Measurements from ENCODE around the gene DLG1.

The DLG1 gene

DNA sequence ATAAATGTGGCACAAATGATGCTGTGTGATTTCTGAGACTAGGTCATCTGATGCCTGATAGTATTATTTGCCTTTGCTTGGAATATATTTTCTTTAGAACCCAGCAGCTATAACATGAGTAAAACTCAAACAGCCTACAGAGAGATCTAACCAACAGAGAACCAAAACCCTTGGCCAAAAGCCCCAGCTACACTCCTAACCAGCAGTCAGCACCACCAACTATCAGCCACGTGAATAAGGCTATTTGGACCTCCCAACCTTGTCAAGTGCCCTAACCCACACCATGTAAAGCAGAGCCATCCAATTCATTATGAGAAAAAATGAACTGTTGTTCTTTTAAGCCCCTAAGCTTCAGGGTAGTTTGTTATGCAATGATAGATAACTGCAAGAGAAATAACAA is 154.2 kb downstream of the DLG1 start:
- Histone ChIP-seq H3K4me3 (ENCODE audit: low read depth in 1 of 2, low read length in 1 of 2) (no peak overlapping the region), H3K27ac (peak overlapping the region; percentile 80), H3K27me3 (no peaks in the 10 kb centered on the region), H3K36me3 (no peaks in the 10 kb centered on the region), H3K9me3 (no peaks in the 10 kb centered on the region), H3K4me1 (ENCODE audit: control insufficient read depth in 1 of 2, insufficient read depth in 1 of 2, low read depth in 1 of 2, low read length in 1 of 2) (peaks cover 62% of the 10 kb centered on the region in 2 experiments)
- TF ChIP-seq, protein P1, sequence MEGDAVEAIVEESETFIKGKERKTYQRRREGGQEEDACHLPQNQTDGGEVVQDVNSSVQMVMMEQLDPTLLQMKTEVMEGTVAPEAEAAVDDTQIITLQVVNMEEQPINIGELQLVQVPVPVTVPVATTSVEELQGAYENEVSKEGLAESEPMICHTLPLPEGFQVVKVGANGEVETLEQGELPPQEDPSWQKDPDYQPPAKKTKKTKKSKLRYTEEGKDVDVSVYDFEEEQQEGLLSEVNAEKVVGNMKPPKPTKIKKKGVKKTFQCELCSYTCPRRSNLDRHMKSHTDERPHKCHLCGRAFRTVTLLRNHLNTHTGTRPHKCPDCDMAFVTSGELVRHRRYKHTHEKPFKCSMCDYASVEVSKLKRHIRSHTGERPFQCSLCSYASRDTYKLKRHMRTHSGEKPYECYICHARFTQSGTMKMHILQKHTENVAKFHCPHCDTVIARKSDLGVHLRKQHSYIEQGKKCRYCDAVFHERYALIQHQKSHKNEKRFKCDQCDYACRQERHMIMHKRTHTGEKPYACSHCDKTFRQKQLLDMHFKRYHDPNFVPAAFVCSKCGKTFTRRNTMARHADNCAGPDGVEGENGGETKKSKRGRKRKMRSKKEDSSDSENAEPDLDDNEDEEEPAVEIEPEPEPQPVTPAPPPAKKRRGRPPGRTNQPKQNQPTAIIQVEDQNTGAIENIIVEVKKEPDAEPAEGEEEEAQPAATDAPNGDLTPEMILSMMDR (IDR thresholded peaks at IDR 0.05), result no peak

DNA sequence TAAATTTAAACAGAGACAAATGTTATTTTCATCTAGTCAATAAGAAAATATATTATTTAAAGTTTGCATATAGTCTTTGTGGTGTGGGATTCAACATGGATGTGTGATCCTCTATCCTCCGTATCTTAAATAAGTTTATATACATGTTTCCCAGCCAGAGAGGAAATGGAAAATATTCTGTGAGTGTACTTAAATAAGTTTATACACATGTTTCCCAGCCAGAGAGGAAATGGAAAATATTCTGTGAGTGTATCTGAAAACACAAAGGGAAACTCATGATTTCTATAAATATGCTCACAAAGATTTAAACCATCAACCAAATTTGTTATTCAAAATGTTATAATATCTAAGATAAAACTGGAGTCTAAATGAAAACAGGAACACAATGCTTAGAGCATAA is 158.8 kb downstream of the DLG1 start:
- no peaks in the 10 kb centered on the region for H3K27me3 ChIP-seq
- no peaks in the 10 kb centered on the region for H3K9me3 ChIP-seq
- peaks cover 41 to 42% of the 10 kb centered on the region in 2 experiments for H3K4me1 ChIP-seq (ENCODE audit: control insufficient read depth in 1 of 2, insufficient read depth in 1 of 2, low read depth in 1 of 2, low read length in 1 of 2)
- no peak overlapping the region for H3K4me3 ChIP-seq (ENCODE audit: low read depth in 1 of 2, low read length in 1 of 2)
- TF ChIP-seq, protein P1 (IDR thresholded peaks at IDR 0.05), result no peak
- no peaks in the 10 kb centered on the region for H3K36me3 ChIP-seq
- H3K27ac ChIP-seq, result peak overlapping the region; percentile 5

DNA sequence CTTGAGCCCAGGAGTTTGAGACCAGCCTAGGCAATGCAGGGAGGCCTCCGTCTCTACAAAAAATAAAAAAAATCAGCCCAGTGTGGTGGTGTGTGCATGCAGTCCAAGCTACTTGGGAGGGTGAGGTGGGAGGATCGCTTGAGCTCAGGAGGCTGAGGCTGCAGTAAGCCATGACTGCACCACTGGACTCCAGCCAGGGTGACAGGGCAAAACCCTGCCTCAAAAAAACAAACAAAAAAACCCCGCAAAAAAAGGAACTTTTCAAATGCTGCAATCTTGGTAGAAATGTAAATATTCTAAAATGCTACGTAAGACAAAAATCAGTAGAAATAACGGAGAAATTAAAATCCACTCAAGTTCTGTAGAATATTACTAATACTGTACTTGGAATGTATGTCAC is 160.7 kb downstream of the DLG1 start:
- Histone ChIP-seq H3K27ac (peak overlapping the region; percentile 89), H3K9me3 (no peaks in the 10 kb centered on the region), H3K4me1 (ENCODE audit: control insufficient read depth in 1 of 2, insufficient read depth in 1 of 2, low read depth in 1 of 2, low read length in 1 of 2) (peaks cover 23 to 24% of the 10 kb centered on the region in 2 experiments), H3K4me3 (ENCODE audit: low read depth in 1 of 2, low read length in 1 of 2) (peak overlapping the region; percentile 42 to 49), H3K36me3 (no peaks in the 10 kb centered on the region), H3K27me3 (no peaks in the 10 kb centered on the region)
- TF ChIP-seq, protein P1 (IDR thresholded peaks at IDR 0.05), result no peak

DNA sequence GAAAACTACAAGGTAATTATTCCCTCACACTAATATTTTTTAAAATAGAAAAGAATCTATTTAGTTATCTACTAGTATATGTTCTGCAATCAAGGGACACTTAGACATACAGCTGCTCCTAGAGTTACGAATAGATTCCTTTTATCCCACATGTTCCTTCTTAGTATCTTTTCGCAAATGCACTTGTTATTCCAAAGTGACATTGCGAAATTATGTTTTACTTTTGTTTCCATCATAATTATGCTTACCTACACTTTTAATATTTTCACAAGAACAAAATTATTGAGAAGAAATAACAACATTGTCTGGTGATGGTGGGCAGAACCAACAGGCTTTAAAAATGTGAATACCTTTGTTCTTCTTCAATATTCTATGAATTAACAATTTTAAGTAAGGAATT is 161.7 kb downstream of the DLG1 start:
- TF ChIP-seq, protein P1 (IDR thresholded peaks at IDR 0.05), result no peak
- Histone ChIP-seq H3K4me1 (ENCODE audit: control insufficient read depth in 1 of 2, insufficient read depth in 1 of 2, low read depth in 1 of 2, low read length in 1 of 2) (peaks cover 21 to 23% of the 10 kb centered on the region in 2 experiments), H3K4me3 (ENCODE audit: low read depth in 1 of 2, low read length in 1 of 2) (no peak overlapping the region), H3K27me3 (no peaks in the 10 kb centered on the region), H3K9me3 (no peaks in the 10 kb centered on the region), H3K27ac (peak overlapping the region; percentile 89), H3K36me3 (no peaks in the 10 kb centered on the region)

DNA sequence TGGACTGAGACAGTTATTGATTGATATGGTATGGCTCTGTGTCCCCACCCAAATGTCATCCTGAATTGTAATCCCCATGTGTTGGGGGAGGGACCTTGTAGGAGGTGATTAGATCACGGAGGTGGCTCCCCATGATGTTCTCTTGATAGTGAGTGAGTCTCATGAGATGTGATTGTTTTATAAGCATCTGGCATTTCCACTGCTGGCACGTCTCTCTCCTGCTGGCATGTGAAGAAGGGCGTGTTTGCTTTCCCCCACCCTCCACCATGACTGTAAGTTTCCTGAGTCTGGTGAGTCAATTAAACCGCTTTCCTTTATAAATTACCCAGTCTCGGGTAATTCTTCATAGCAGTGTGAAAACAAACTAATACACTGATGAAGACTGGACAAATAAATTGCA is 163.2 kb downstream of the DLG1 start:
- Histone ChIP-seq H3K27me3 (no peaks in the 10 kb centered on the region), H3K4me3 (ENCODE audit: low read depth in 1 of 2, low read length in 1 of 2) (no peak overlapping the region), H3K4me1 (ENCODE audit: control insufficient read depth in 1 of 2, insufficient read depth in 1 of 2, low read depth in 1 of 2, low read length in 1 of 2) (peaks cover 21 to 23% of the 10 kb centered on the region in 2 experiments), H3K36me3 (no peaks in the 10 kb centered on the region), H3K27ac (no peak overlapping the region), H3K9me3 (no peaks in the 10 kb centered on the region)
- TF ChIP-seq, protein P1 (IDR thresholded peaks at IDR 0.05), result no peak
